Right hindlimb (tissue), 1 donor: ENCODE measurements around the gene GIGYF2.

Source experiments
- DNase-seq: peaks from one replicate; pipeline ENCODE4 v3.0.0-alpha.2; 2018

GIGYF2 gene

DNA sequence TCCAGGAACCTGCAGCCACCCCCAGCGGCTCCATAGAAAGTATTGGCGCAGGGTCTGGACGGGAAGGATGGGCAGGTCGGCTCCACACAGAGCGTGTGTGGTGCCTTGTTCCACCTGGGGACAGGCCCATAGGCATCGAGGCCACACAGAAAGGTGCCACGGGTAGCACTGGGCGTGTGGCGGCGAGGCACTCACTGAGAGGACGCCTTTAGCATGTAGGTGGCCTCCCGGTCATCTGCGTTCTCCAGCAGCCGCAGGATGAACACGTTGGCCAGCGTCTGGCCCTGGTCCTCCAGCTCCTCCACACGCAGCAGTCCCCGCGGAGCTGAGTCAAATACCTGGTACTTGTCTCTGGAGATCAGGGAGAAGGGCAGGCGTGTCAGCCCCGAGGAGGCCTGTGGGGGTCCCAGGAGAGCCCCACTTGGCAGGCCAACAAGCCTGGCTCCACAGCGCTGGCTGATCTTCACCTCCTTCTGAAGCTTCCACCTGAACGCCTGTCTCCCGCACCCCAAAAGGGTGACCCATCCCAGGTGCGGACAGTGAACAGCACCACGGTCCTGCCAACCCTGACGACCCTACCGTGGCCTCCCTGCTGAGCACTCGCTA is 186.1 kb downstream of the GIGYF2 start:
- peak; percentile 15 for DNase-seq

DNA sequence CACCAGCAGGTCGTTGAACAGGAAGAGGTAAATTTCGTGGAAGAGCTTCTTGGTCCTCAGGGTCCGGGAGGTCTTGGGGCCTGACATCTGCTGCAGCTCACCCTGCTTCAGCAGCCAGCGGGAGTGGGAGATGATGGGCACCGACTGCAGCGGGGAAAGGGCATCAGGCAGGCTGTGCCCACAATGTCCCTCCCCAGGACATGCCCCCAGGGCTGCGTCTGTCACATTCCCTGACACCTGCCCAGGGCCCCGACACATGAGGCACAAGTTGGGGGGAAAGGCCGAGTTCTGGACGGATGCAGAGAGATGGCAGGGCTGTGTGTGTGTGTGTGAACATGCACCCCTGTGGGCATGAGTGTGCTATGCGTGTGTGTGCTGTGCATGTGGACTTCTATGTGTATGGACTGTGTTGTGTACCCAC is 186.9 kb downstream of the GIGYF2 start:
- peak; percentile 9 for DNase-seq

- DNase-seq, result peak; percentile 21
Measured at GRCh38 chr2:232884549-232885263, 187.6 kb downstream of the GIGYF2 start.

DNA sequence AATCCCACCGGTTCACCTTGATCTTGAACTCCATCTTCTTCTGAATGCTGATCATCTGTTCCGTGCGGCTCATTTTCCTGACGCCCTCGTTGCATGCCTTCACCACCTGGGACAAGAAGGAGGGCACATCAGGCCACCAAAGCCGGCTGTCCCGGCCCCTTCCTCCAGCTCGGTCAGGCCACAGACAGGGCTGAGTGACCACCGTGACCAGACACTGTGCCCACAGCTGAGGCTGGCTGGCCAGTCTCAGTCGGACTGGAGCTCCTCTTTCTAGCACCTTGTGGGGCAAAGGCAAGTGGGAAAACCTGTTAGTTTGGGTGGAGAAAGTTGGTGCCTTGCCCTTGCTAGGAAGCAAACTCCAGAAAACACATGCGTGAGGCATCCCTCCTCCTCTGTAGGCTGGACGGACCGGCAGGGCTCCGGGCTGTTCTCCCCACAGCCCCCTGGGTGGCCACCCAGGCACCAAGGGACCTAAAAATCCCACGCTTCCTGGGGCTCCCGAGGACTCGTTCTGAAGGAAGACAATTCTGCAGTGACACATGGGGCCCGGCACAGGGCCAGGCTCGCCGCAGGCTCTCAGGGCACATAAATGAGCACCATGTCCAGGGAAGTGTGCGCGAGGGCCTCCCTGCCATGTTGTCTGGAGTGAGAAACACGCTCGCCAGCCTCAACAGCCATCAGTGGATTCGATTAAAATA is 188.3 kb downstream of the GIGYF2 start:
- DNase-seq, result no peak

DNA sequence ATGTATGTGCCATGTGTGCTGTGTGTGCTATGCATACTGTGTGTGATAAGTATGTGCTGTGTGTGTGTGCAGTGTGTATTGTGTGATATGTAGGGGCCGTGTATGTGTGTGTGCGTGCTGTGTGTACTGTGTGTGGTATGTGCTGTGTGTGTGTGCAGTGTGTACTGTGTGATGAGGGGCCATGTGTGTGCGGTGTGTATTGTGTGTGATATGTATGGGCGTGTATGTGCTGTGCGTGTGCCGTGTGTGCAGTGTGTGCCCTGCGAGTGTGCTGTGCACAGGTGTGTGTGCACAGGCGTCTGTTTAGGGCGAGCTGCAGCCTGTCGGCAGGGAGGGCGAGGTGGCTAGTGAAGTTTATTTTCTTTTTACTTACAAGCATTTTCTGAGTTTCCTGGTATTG is 189.0 kb downstream of the GIGYF2 start:
- no peak for DNase-seq

- DNase-seq, result peak; percentile 15
Measured at GRCh38 chr2:232886632-232887031, 189.5 kb downstream of the GIGYF2 start.

- peak; percentile 9 for DNase-seq
Measured at GRCh38 chr2:232887171-232887850, 190.2 kb downstream of the GIGYF2 start.

GRCh38 chr2:232888099-232888836 is 191.1 kb downstream of the GIGYF2 start:
- DNase-seq, result peak; percentile 8

GRCh38 chr2:232888839-232889529 is 191.9 kb downstream of the GIGYF2 start:
- DNase-seq, result no peak

GRCh38 chr2:232889876-232890401 is 192.8 kb downstream of the GIGYF2 start:
- no peak for DNase-seq

DNA sequence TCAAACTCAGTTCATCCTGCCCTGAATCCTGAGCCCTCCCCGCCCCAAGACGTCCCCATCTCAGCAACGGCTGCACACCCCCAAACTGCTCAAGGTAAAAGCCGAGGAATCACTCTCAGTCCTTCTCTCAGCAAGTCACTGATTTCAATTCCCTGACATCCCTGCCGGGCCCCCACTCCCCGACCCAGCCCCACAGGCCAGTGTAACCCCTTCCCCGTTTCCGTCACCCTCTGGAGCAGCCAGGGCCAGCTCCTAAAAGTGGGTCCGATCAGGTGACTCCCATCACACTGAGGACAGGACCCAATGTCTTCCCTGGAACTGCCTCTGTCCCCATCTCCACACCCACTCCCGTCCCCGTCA is 193.4 kb downstream of the GIGYF2 start:
- no peak for DNase-seq

- no peak for DNase-seq
Measured at GRCh38 chr2:232890896-232891601, 193.9 kb downstream of the GIGYF2 start.

DNA sequence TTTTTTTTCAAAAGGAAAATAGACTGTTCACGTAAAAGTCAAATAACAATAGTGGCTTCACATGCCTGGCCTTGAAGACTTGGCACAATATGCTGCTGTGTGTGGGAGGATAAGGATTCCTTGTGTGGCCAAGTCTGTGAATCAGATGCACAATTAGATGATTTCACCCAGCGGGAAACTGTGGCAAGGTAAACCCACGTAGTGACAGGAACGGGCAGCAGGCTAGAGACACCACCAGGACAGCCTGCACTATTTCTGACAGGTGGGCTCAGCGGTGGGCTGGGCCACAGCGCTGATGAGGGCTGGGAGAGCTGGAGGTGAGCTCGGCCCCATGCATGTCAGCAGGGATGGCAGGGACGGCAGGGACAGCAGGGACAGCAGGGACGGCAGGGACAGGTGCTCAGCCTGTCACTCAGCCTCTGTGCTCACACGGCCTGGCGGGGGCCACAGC is 194.5 kb downstream of the GIGYF2 start:
- DNase-seq, result no peak

- DNase-seq, result no peak
Measured at GRCh38 chr2:232892221-232892620, 195.1 kb downstream of the GIGYF2 start.

- no peak for DNase-seq
Measured at GRCh38 chr2:232892843-232893242, 195.7 kb downstream of the GIGYF2 start.

GRCh38 chr2:232893834-232894233 is 196.7 kb downstream of the GIGYF2 start:
- no peak for DNase-seq

DNA sequence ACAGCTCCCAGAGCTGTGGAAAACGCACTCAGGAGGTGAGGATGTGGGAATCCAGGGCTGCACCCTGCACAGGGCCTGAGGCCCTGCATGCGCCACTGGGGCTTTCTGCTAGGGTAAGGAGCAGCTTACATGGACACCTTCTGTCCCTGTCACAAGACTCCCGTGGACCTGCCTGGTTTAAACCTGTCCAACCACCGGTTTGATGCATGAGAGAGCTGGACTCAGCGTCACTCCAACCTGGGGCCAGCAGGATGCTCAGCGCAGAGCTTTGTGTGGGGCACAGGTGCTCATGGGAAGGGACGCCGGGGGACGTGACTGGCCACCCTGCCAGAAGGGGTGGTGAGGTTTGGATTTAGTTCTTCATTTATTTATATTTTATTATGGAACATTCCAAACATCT is 197.1 kb downstream of the GIGYF2 start:
- DNase-seq, result no peak

DNA sequence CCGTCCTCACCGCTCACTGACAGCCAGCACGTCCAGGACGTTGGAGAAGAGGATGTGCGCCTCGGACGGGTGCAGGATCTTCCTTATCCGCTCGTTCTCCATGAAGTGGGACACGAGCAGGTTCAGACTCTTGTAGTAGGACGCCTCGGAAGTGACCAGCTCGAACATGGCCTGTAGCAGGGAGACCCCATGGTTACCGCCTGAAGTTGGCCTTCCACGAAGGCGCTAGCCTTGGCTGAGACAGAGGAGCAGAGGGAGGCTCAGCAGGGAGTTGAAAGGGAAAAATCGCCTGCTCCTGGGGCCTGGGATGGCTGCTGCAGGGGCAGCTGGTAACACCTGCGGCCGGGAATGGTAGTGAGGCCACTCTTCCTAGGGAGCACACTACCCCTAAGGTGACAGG is 197.6 kb downstream of the GIGYF2 start:
- no peak for DNase-seq

- no peak for DNase-seq
Measured at GRCh38 chr2:232896111-232896510, 199.0 kb downstream of the GIGYF2 start.

- no peak for DNase-seq
Measured at GRCh38 chr2:232896720-232897597, 199.8 kb downstream of the GIGYF2 start.
